Adipocyte (in vitro differentiated cells): ENCODE results near the gene MAP4K2.

Experiments used
- DNase-seq: peaks from one replicate; pipeline ENCODE4 v3.0.0-alpha.2; 2015; ENCODE audit warnings: low read depth
- H3K27me3 ChIP-seq: replicated peaks from 2 replicates; pipeline ENCODE4 v1.7.0; 2013; ENCODE audit warnings: mild to moderate bottlenecking, low read length, moderate library complexity; ENCODE audit not compliant: control insufficient read depth, insufficient read depth
- H3K36me3 ChIP-seq: 2 replicates; pipeline ENCODE4 v1.7.0; 2013; ENCODE audit warnings: low read length, mild to moderate bottlenecking, moderate library complexity; ENCODE audit not compliant: control insufficient read depth, insufficient read depth, severe bottlenecking
- H3K4me1 ChIP-seq: 2 replicates; pipeline ENCODE4 v1.7.0; 2013; ENCODE audit warnings: mild to moderate bottlenecking, low read length, moderate library complexity; ENCODE audit not compliant: control insufficient read depth, insufficient read depth
- H3K4me3 ChIP-seq: 2 replicates; pipeline ENCODE4 v1.7.0; 2013; ENCODE audit warnings: mild to moderate bottlenecking, low read length, moderate library complexity
- H3K9ac ChIP-seq: 2 replicates; pipeline ENCODE4 v1.7.0; 2013; ENCODE audit warnings: mild to moderate bottlenecking, low read length, moderate library complexity
- H3K9me3 ChIP-seq: 2 replicates; pipeline ENCODE4 v1.7.0; 2013; ENCODE audit warnings: mild to moderate bottlenecking, low read length, moderate library complexity; ENCODE audit not compliant: control insufficient read depth

Gene MAP4K2

DNA sequence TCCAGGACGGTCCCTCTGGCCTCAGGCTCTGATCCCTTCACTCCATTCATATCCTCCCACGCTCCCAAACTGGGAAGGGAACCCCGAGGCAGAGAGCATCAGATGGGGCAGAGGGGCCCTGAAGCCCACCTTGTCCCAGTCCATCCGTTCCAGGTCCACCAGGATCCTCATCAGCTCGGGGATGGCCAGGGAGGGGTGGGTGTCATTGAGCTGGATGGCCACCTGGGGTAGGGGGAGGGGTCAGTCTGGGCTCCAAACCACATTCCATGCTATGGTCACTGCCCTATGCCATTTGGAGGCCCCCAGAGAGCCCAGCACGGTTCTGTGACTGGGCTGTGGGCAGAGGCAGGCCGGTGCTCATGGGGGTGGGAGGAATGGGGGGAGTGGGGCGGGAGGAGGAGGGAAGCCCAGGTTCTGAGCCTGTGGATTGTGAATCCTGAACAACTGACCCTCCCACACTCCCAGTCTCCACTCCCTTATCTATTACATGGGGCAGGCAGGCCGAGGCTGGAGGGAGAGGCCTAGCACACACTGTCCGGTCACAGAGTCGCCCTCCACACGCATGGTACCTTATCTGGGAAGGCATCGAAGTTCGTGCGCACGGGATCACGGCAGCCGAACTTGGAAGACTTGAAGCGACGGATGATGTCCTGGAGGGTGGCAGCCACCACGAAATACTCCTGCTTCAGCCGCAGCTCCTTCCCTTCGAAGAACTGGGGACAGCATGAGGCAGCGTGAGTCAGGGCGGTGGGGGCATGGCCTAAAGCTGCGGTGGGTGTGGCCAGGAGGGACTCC is 48.7 kb downstream of the MAP4K2 start:
- H3K9ac ChIP-seq: no peak overlapping the region
- H3K36me3 ChIP-seq: no peaks in the 10 kb centered on the region
- H3K9me3 ChIP-seq: no peaks in the 10 kb centered on the region
- peaks cover 2% of the 10 kb centered on the region for H3K4me1 ChIP-seq
- DNase-seq: no peak
- H3K4me3 ChIP-seq: no peak overlapping the region
- H3K27me3 ChIP-seq: no peaks in the 10 kb centered on the region

DNA sequence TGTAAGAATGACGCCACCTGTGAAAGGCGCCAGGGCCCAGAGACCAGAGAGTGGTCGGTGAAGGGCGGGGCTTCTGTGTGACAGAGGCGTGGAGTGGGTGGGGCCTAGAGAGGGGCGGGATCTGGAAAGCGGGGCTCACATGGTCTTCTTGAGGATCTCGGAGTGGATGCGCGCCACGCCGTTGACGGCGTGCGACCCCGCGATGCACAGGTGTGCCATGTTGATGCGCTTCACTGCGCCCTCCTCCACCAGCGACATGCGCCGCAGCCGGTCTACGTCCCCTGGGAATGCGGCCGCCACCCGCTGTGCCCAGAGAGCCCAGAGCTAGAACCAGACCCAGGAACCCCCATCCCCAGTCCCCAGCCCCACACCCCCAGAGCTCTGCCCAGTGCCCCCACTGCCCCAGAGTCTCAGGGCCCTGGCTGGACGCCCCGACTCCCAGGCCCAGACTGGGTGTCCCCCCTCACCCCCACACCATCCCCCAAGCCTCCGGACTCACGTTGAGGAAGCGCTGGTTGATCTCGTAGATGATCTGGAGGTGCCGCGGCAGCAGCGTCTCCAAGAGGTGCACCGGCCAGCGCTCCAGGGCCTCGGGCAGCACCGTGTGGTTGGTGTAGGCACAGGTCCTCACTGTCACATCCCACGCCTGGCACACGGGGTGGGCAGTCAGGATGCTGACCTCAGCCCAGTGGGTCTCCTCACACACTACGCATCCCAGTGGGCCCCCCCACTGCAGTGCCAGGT is 49.5 kb downstream of the MAP4K2 start:
- H3K27me3 ChIP-seq: no peaks in the 10 kb centered on the region
- peaks cover 3% of the 10 kb centered on the region for H3K4me1 ChIP-seq
- H3K4me3 ChIP-seq: no peak overlapping the region
- no peak overlapping the region for H3K9ac ChIP-seq
- no peaks in the 10 kb centered on the region for H3K9me3 ChIP-seq
- no peak for DNase-seq
- no peaks in the 10 kb centered on the region for H3K36me3 ChIP-seq

GRCh38 chr11:64753019-64753379 is 50.0 kb downstream of the MAP4K2 start:
- Histone ChIP-seq H3K9ac (no peak overlapping the region), H3K4me3 (no peak overlapping the region), H3K36me3 (no peaks in the 10 kb centered on the region), H3K27me3 (no peaks in the 10 kb centered on the region), H3K4me1 (peaks cover 9% of the 10 kb centered on the region), H3K9me3 (no peaks in the 10 kb centered on the region)
- DNase-seq: no peak

DNA sequence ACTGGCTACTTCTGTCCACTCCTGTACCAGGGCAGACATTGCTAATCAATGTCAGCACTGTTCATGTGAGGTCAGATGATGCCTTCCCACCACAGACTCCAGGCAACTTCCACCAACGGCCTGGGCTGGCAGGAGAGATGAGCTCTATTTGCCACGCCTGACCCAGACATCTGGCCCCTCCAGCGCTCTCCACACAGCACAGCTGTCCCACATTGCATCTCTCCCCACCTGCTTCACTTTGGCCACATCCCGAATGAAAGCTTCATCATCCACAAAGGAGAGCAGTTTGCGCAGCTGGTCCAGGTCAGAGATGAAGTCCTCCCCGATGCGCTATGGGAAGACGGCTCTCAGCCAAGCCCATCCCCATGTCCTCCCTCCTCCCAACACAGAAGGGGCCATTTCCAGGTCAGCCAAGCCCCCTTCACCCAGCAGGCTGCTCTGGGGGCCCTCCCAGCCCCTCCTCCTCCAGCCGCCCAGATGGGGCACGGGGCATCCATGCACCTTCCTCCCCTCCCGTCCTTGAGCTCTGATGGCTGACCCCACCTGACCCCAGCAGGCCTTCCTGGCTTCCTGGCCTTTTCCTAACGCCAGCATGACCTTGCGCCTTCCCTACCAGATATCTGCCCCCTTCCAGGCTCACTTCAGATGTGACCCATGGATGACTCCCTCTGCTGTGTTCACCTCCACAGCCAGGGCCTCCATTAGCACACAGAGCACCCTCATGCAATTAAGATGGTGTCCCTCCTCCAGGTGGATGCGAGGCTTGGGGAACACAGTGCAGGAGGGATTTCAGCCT is 50.6 kb downstream of the MAP4K2 start:
- DNase-seq: no peak
- Histone ChIP-seq H3K9me3 (no peaks in the 10 kb centered on the region), H3K4me3 (no peak overlapping the region), H3K4me1 (peaks cover 10% of the 10 kb centered on the region), H3K27me3 (no peaks in the 10 kb centered on the region), H3K9ac (no peak overlapping the region), H3K36me3 (no peaks in the 10 kb centered on the region)

- H3K4me3 ChIP-seq: no peak overlapping the region
- H3K36me3 ChIP-seq: no peaks in the 10 kb centered on the region
- no peak overlapping the region for H3K9ac ChIP-seq
- DNase-seq: no peak
- H3K4me1 ChIP-seq: peaks cover 10% of the 10 kb centered on the region
- H3K9me3 ChIP-seq: no peaks in the 10 kb centered on the region
- no peaks in the 10 kb centered on the region for H3K27me3 ChIP-seq
Measured at GRCh38 chr11:64751580-64751979, 51.4 kb downstream of the MAP4K2 start.

DNA sequence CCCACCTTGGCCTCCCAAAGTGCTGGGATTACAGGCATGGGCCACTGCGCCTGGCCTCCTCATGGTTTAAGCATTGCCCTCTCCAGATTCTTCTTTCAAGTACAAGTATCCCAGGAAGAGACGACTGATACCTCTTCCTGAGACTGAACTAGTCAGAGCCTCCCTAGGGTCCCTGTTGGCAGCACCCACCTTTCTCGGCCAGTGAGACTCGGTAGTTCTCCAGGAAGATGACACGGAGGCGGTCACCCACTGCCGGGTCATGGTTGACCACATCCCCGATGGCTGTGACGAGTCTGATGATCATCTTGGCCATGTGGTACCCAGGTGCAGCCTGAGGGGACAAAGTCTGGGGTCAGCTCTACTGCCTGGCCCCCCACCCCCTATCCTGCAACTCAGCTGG is 51.9 kb downstream of the MAP4K2 start:
- H3K9ac ChIP-seq: no peak overlapping the region
- no peak for DNase-seq
- H3K4me1 ChIP-seq: peaks cover 10% of the 10 kb centered on the region
- H3K9me3 ChIP-seq: no peaks in the 10 kb centered on the region
- no peak overlapping the region for H3K4me3 ChIP-seq
- no peaks in the 10 kb centered on the region for H3K36me3 ChIP-seq
- no peaks in the 10 kb centered on the region for H3K27me3 ChIP-seq

- Histone ChIP-seq H3K27me3 (no peaks in the 10 kb centered on the region), H3K4me1 (peaks cover 13% of the 10 kb centered on the region), H3K9ac (no peak overlapping the region), H3K9me3 (no peaks in the 10 kb centered on the region), H3K4me3 (no peak overlapping the region), H3K36me3 (no peaks in the 10 kb centered on the region)
- no peak for DNase-seq
Measured at GRCh38 chr11:64750361-64751054, 52.5 kb downstream of the MAP4K2 start.

GRCh38 chr11:64747961-64748665 is 54.9 kb downstream of the MAP4K2 start:
- no peaks in the 10 kb centered on the region for H3K9me3 ChIP-seq
- peak; percentile 75 for DNase-seq
- peaks cover 30% of the 10 kb centered on the region for H3K4me1 ChIP-seq
- peak overlapping the region; percentile 0 for H3K9ac ChIP-seq
- no peak overlapping the region for H3K4me3 ChIP-seq
- peaks cover 8% of the 10 kb centered on the region for H3K27me3 ChIP-seq
- H3K36me3 ChIP-seq: no peaks in the 10 kb centered on the region

DNA sequence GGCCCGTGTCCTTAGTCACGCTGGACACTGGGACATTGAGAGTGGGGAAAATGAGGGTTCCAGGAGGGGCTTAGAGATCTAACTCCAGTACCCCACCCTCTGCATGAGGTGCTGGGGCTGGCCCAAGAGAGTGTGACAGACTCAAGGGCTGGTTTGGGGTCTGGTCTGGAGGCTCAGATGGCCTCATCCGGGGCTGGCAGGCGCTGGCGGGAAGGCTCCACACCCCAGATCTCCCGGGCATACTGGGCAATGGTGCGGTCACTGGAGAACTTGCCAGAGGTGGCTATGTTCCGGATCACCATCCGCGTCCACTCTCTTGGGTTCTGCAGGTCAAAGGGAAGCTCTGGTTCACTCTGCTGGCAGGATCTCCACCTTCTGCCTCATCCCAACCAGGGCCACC is 56.5 kb downstream of the MAP4K2 start:
- Histone ChIP-seq H3K27me3 (peaks cover 19% of the 10 kb centered on the region), H3K4me1 (peaks cover 38% of the 10 kb centered on the region), H3K9ac (no peak overlapping the region), H3K4me3 (no peak overlapping the region), H3K9me3 (no peaks in the 10 kb centered on the region), H3K36me3 (no peaks in the 10 kb centered on the region)
- DNase-seq: no peak

DNA sequence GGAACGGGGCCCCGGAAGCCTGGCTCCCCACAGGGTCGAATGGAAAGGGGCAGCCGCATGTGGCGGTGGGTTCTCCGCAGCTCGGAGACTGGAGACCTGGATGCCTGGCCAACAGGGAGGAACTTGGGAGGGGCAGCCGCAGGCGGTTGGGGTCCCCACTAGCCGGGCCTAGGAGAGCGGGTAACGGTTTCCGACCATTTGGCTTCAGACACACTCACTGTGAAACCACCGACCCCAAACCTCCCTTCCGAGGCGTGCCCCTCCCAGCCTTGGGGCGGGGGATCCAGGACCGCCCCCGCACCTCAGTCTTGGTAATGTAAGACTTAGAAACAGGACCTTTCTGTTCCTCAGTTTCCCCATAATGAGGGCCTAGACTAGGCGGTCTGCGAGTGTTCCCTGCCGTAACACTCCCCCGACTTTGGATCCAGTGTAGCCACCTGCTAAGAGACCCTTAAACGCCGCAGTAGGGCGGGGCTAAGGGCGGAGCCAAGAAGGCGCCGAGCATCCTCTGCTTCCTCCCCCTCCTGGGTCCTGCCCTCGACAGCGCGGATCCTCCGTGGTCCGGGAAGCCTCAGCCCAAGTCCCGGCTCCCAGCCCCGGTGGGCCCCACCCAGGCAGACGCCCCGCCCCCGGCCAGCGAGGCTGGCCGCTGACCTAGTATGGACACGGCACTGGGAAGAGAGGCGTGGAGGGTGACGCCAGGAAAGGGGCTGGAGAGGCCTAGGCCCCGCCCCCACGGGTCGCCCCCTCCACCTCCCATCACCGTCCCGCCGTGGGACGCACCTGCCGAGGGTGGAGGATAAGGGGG is 57.3 kb downstream of the MAP4K2 start:
- peaks cover 26% of the 10 kb centered on the region for H3K27me3 ChIP-seq

More for the DNA sequence above, 57.3 kb downstream of the MAP4K2 start:
- Histone ChIP-seq H3K4me1 (peaks cover 38% of the 10 kb centered on the region), H3K4me3 (no peak overlapping the region), H3K9ac (no peak overlapping the region), H3K36me3 (no peaks in the 10 kb centered on the region), H3K9me3 (no peaks in the 10 kb centered on the region)
- peak; percentile 47 for DNase-seq
